ENCODE measurements around the gene LCOR.

The LCOR gene

DNA sequence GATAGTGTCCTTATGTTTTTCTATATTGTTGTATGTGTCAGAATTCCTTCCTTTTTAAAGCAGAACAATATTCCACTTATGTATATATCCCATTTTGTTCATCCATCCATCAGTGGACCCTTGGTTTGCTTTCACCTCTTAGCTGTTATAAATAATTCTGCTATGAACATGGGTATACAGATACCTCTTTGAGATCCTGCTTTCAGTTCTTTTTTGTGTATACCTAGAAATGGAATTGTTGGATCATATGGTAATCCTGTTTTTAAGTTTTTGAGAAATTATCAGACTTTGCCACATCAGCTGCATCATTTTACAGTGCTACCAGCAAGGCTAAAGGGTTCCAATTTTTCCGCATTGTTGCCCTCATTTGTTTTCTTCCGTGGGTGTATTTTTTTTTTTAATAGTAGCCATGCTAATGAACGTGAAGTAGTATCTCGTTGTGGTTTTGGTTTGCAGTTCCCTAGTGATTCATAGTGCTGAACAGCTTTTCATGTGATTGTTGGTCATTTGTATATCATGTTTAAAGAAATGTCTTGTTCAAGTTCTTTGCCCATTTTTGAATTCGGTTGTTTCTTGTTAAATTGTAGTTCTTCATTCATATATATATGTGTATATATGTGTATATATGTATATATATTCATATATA is 87.8 kb downstream of the LCOR start:
- H3K36me3 ChIP-seq (ENCODE audit: insufficient read depth), result no peaks in the 10 kb centered on the region
- 0 out of 2 replicates have a peak, but pooled peaks cover 2% of the 10 kb centered on the region for H4K20me1 ChIP-seq (ENCODE audit: insufficient read depth)
- peaks cover 9% of the 10 kb centered on the region for H3K4me1 ChIP-seq (ENCODE audit: low read depth, poor library complexity, severe bottlenecking)
- H2AFZ ChIP-seq (ENCODE audit: low read depth), result no peak overlapping the region
- no peak overlapping the region for H3K9ac ChIP-seq
- H3K27me3 ChIP-seq (ENCODE audit: insufficient read depth, low read depth), result no peaks in the 10 kb centered on the region
- H3K4me2 ChIP-seq, result no peak overlapping the region
- no peak overlapping the region for H3K27ac ChIP-seq
- H3K79me2 ChIP-seq (ENCODE audit: insufficient read depth, low read depth), result peaks cover 5% of the 10 kb centered on the region; the same call in 1 of the 2 replicates
- no peak overlapping the region for H3K4me3 ChIP-seq (IDR thresholded peaks at IDR 0.05; ENCODE audit: insufficient read depth, low read depth, low read length)
- TF ChIP-seq, protein P1, sequence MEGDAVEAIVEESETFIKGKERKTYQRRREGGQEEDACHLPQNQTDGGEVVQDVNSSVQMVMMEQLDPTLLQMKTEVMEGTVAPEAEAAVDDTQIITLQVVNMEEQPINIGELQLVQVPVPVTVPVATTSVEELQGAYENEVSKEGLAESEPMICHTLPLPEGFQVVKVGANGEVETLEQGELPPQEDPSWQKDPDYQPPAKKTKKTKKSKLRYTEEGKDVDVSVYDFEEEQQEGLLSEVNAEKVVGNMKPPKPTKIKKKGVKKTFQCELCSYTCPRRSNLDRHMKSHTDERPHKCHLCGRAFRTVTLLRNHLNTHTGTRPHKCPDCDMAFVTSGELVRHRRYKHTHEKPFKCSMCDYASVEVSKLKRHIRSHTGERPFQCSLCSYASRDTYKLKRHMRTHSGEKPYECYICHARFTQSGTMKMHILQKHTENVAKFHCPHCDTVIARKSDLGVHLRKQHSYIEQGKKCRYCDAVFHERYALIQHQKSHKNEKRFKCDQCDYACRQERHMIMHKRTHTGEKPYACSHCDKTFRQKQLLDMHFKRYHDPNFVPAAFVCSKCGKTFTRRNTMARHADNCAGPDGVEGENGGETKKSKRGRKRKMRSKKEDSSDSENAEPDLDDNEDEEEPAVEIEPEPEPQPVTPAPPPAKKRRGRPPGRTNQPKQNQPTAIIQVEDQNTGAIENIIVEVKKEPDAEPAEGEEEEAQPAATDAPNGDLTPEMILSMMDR (conservative IDR thresholded peaks at IDR 0.05; ENCODE audit: low read depth, low read length), result no peak

DNA sequence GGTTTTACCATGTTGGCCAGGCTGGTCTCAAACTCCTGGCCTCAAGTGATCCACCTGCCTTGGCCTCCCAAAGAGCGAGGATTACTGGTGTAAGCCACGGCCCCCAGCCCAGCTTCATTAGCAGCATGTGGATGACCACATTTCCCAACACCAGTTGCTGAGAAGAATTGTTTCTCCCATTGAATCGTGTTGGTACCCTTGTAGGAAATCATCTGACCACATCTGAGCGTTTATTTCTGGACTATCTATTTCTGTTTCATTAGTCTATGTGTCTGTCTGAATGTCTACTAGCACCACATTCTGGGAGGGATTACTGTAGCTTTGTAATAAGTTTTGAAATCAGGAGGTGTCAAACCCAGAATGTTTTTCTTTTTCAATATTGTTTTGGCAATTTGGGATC is 89.6 kb downstream of the LCOR start:
- Histone ChIP-seq H3K4me2 (no peak overlapping the region), H3K9ac (no peak overlapping the region), H3K4me3 (IDR thresholded peaks at IDR 0.05; ENCODE audit: insufficient read depth, low read depth, low read length) (no peak overlapping the region), H3K36me3 (ENCODE audit: insufficient read depth) (no peaks in the 10 kb centered on the region), H3K4me1 (ENCODE audit: low read depth, poor library complexity, severe bottlenecking) (peaks cover 9% of the 10 kb centered on the region), H3K79me2 (ENCODE audit: insufficient read depth, low read depth) (peaks cover 5% of the 10 kb centered on the region; the same call in 1 of the 2 replicates), H2AFZ (ENCODE audit: low read depth) (no peak overlapping the region), H3K27me3 (ENCODE audit: insufficient read depth, low read depth) (no peaks in the 10 kb centered on the region), H3K27ac (no peak overlapping the region), H4K20me1 (ENCODE audit: insufficient read depth) (0 out of 2 replicates have a peak, but pooled peaks cover 2% of the 10 kb centered on the region)
- TF ChIP-seq, protein P1 (conservative IDR thresholded peaks at IDR 0.05; ENCODE audit: low read depth, low read length), result no peak

DNA sequence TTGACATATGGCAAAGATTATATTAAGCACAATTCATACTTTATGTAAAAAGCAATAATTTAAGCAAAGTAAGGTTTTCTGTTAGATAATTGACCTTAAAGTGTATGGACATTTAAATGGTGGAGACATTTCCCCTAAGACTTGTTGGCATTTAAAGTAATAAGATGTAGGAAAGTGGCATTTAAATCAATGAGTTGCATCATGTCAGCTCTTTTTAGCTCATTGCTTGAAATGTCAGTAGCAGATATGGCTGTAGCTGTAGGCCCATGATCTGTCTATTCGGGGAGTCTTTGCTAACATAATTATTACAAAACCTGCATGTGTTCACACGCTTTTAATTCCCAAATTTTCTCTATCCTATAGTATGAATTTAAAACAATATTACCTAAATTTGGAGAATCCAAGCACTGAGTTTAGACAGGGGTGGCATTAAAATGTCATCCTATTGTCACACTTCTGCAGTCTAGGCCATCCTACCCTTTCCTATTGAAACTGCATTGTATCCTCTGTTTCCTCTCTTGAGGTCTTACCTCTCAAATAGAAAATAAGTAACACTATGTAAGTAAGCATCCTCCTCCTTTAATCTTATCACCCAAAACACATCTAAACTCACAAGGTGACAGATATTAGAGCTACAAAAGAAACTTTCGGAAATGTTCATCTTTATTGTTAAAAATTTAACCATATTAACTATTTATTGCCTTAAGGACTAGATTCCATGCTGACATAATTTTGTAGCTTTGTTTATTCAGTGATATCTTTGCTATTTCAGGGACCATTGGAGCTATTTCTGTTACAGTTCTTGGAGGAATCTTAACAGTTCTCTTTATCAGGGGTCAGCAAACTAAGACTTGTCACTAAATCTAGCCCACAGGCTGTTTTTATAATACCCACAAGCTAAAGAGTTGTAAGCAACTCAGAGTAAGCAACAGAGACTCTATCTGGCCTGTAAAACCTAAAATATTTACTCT is 91.2 kb downstream of the LCOR start:
- Histone ChIP-seq H3K4me1 (ENCODE audit: low read depth, poor library complexity, severe bottlenecking) (peaks cover 9% of the 10 kb centered on the region), H3K4me3 (IDR thresholded peaks at IDR 0.05; ENCODE audit: insufficient read depth, low read depth, low read length) (no peak overlapping the region), H3K4me2 (no peak overlapping the region), H2AFZ (ENCODE audit: low read depth) (no peak overlapping the region), H3K27ac (no peak overlapping the region), H3K9ac (no peak overlapping the region), H3K36me3 (ENCODE audit: insufficient read depth) (no peaks in the 10 kb centered on the region), H3K27me3 (ENCODE audit: insufficient read depth, low read depth) (no peaks in the 10 kb centered on the region), H3K79me2 (ENCODE audit: insufficient read depth, low read depth) (peaks cover 5% of the 10 kb centered on the region; the same call in 1 of the 2 replicates), H4K20me1 (ENCODE audit: insufficient read depth) (0 out of 2 replicates have a peak, but pooled peaks cover under 1% of the 10 kb centered on the region)
- TF ChIP-seq, protein P1 (conservative IDR thresholded peaks at IDR 0.05; ENCODE audit: low read depth, low read length), result no peak

DNA sequence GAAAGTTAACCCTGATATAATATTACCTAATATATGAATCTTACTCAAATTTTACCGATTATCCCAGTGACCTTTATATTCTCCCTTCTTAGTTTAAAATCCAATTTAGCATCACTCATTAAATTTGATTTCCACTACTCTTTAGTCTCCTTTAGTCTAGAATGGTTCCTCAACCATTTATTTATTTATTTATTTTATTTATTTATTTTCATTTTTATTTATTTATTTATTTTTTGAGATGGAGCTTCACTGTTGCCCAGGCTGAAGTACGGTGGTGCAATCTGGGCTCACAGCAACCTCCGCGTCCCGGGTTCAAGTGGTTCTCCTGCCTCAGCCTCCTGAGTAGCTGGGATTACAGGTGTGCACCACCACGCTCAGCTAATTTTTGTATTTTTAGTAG is 92.8 kb downstream of the LCOR start:
- Histone ChIP-seq H3K4me1 (ENCODE audit: low read depth, poor library complexity, severe bottlenecking) (peaks cover 9% of the 10 kb centered on the region), H3K36me3 (ENCODE audit: insufficient read depth) (no peaks in the 10 kb centered on the region)

More for the DNA sequence above, 92.8 kb downstream of the LCOR start:
- no peak overlapping the region for H3K4me2 ChIP-seq
- no peak overlapping the region for H2AFZ ChIP-seq (ENCODE audit: low read depth)
- H3K4me3 ChIP-seq (IDR thresholded peaks at IDR 0.05; ENCODE audit: insufficient read depth, low read depth, low read length), result no peak overlapping the region
- no peaks in the 10 kb centered on the region for H3K27me3 ChIP-seq (ENCODE audit: insufficient read depth, low read depth)
- TF ChIP-seq, protein P1 (conservative IDR thresholded peaks at IDR 0.05; ENCODE audit: low read depth, low read length), result no peak
- peaks cover 5% of the 10 kb centered on the region; the same call in 1 of the 2 replicates for H3K79me2 ChIP-seq (ENCODE audit: insufficient read depth, low read depth)
- H3K27ac ChIP-seq, result no peak overlapping the region
- no peak overlapping the region for H3K9ac ChIP-seq
- no peaks in the 10 kb centered on the region for H4K20me1 ChIP-seq (ENCODE audit: insufficient read depth)
